Karpas-422 (cell line): ENCODE data around the gene PDGFRA. TPM values are rescaled to one million over a fixed set of nuclear protein-coding genes. Genes with fewer than 3 reads are reported as not detected.
"Not testable (repeated sequence)": the region's sequence is repeated elsewhere in the genome, so short reads cannot be mapped to it uniquely, and the experiment has no call there.

Experiments
- DNase-seq: peaks from one replicate; pipeline ENCODE4 v3.0.0-alpha.2; 2015
- H2AFZ ChIP-seq: fragments of 200-600 bp; sonication (generic); 2 replicates; pipeline ENCODE4 v1.6.1; 2014; ENCODE audit warnings: antibody characterized with exemption, low read length, mixed read lengths
- H3K27ac ChIP-seq: fragments of 200-600 bp; sonication (generic); 2 replicates; pipeline ENCODE4 v1.5.1; 2014; ENCODE audit warnings: mild to moderate bottlenecking, low read length, moderate library complexity
- H3K27me3 ChIP-seq: fragments of 200-600 bp; sonication (generic); 2 replicates; pipeline ENCODE4 v1.6.1; 2014; ENCODE audit warnings: low read length, mixed read lengths
- H3K36me3 ChIP-seq: fragments of 200-600 bp; sonication (generic); 2 replicates; pipeline ENCODE4 v1.6.1; 2014; ENCODE audit warnings: low read length, mixed read lengths; ENCODE audit not compliant: insufficient read depth
- H3K4me1 ChIP-seq: fragments of 200-600 bp; sonication (generic); 2 replicates; pipeline ENCODE4 v1.6.1; 2014; ENCODE audit warnings: mild to moderate bottlenecking, low read length, mixed read lengths
- H3K4me2 ChIP-seq: fragments of 200-600 bp; sonication (generic); 2 replicates; pipeline ENCODE4 v1.6.1; 2014; ENCODE audit warnings: low read length, low read depth, mild to moderate bottlenecking; ENCODE audit not compliant: poor library complexity, severe bottlenecking
- H3K4me3 ChIP-seq: fragments of 200-600 bp; sonication (generic); 2 replicates; pipeline ENCODE4 v1.5.1; 2014; ENCODE audit warnings: mild to moderate bottlenecking, antibody characterized with exemption, low read length, mixed read lengths
- H3K79me2 ChIP-seq: fragments of 200-600 bp; sonication (generic); 2 replicates; pipeline ENCODE4 v1.6.1; 2014; ENCODE audit warnings: mild to moderate bottlenecking, low read length, mixed read lengths
- H3K9ac ChIP-seq: fragments of 200-600 bp; sonication (generic); 2 replicates; pipeline ENCODE4 v1.6.0; 2014; ENCODE audit warnings: low read length
- H3K9me2 ChIP-seq: fragments of 200-600 bp; sonication (generic), shearing (Covaris generic); replicated peaks from 2 replicates; pipeline ENCODE4 v1.6.0; 2014; ENCODE audit warnings: mild to moderate bottlenecking, low read length, moderate library complexity; ENCODE audit not compliant: insufficient read depth
- H3K9me3 ChIP-seq: fragments of 300-700, 200-600 bp; sonication (generic); 2 replicates; pipeline ENCODE4 v1.6.1; 2014; ENCODE audit warnings: low read length, mixed read lengths
- H4K20me1 ChIP-seq: fragments of 200-600 bp; sonication (generic); 2 replicates; pipeline ENCODE4 v1.6.1; 2014; ENCODE audit warnings: mild to moderate bottlenecking, antibody characterized with exemption, low read length, low read depth; ENCODE audit not compliant: insufficient read depth
- total RNA-seq: library from RNA; depleted of rRNA; stranded (reverse); fragments of >200 nt; shearing (Covaris generic); gene quantifications from 2 replicates; pipeline ENCODE4 v1.2.3, GENCODE V29; 2014; ENCODE audit warnings: low replicate concordance

PDGFRA gene
- total RNA-seq, 1 experiment from 2014 or later = not detected

DNA sequence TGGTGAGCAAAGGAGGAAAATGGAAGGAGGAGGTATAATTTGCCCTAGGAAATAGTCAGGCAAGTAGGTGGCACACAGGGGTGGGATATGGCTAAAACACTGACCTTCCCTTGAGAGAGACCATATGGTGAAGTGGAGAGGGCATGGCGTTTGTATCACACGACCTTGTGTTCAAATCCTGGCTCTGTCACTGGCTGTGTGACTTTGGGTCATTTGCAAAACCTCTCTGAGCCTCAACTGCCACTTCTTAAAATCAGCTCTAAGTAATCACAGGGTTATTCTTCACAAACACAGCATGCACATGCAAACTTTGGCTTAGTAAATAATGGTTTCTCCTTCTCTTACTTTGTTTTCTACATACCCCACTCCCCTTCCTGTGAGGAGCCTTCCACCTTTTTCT lies 8.7 kb downstream of the PDGFRA start:
- Histone ChIP-seq H3K79me2 (no peaks in the 10 kb centered on the region), H3K27ac (no peak overlapping the region), H3K4me3 (no peak overlapping the region), H3K36me3 (no peaks in the 10 kb centered on the region), H3K4me1 (peaks cover 11% of the 10 kb centered on the region), H3K9me2 (no peaks in the 10 kb centered on the region), H3K4me2 (no peak overlapping the region), H2AFZ (no peak overlapping the region), H4K20me1 (no peaks in the 10 kb centered on the region), H3K9me3 (peaks cover 2% of the 10 kb centered on the region; the same call in 1 of the 2 replicates), H3K9ac (no peak overlapping the region), H3K27me3 (peaks cover 2% of the 10 kb centered on the region; the same call in 1 of the 2 replicates)
- DNase-seq = no peak

DNA sequence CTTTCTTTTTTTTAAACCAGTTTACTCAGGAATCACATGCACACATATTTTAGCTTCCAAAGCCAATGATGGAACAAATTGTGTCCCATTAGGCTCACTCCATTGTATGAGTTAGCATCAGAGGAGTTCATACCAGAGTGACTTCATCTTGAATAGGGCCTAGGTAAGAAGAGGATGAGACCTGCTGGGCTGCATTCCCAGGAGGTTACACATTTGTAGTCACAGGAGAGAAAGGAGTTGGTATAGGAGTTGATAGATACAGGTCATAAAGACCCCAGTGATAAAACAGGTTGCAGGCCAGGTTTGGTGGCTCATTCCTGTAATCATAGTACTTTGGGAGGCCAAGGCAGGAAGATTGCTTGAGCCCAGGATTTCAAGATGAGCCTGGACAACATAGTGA lies 9.3 kb downstream of the PDGFRA start:
- Histone ChIP-seq H2AFZ (no peak overlapping the region), H3K9me2 (no peaks in the 10 kb centered on the region), H3K27me3 (peaks cover 2% of the 10 kb centered on the region; the same call in 1 of the 2 replicates), H3K4me1 (peaks cover 8% of the 10 kb centered on the region), H3K4me3 (no peak overlapping the region), H3K79me2 (no peaks in the 10 kb centered on the region), H4K20me1 (no peaks in the 10 kb centered on the region), H3K9me3 (peaks cover 2% of the 10 kb centered on the region; the same call in 1 of the 2 replicates), H3K9ac (no peak overlapping the region), H3K4me2 (no peak overlapping the region), H3K27ac (no peak overlapping the region), H3K36me3 (no peaks in the 10 kb centered on the region)
- DNase-seq = no peak

DNA sequence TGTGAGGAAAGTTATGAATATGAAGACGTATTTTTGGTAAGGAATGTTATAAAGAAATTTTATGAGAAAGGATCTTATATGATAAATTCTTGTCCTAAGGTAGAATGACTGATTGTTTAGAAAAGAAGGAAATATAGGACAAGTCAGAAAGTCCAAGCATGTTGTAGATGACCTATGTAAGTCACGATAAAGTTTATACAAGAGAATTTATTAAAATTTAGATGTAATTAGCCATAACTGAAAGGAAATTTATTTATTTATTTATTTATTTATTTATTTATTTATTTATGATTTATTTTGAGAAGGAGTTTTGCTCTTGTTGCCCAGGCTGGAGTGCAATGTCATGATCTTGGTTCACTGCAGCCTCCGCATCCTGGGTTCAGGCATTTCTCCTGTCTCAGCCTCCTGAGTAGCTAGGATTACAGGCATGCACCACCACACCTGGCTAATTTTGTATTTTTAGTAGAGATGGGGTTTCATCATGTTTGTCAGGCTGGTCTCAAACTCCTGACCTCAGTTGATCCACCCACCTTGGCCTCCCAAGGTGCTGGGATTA lies 12.3 kb downstream of the PDGFRA start:
- not testable (repeated sequence) for H3K4me1 ChIP-seq, H4K20me1 ChIP-seq, H3K27me3 ChIP-seq, H3K4me2 ChIP-seq, H3K36me3 ChIP-seq, DNase-seq, H3K9ac ChIP-seq, H3K27ac ChIP-seq, H3K79me2 ChIP-seq, H2AFZ ChIP-seq, H3K9me2 ChIP-seq, H3K9me3 ChIP-seq, H3K4me3 ChIP-seq

DNA sequence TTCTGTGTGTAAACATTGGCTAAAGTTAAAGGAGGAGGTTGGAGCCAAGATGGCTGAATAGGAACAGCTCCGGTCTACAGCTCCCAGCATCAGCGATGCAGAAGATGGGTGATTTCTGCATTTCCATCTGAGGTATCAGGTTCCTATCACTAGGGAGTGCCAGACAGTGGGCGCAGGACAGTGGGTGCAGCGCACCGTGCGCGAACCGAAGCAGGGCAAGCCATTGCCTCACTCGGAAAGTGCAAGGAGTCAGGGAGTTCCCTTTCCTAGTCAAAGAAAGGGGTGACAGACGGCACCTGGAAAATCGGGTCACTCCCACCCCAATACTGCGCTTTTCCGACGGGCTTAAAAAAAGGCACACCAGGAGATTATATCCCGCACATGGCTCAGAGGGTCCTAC lies 14.4 kb downstream of the PDGFRA start:
- not testable (repeated sequence) for H3K27me3 ChIP-seq, H3K4me1 ChIP-seq, H3K4me2 ChIP-seq, DNase-seq, H2AFZ ChIP-seq, H3K27ac ChIP-seq, H3K9me3 ChIP-seq, H3K9me2 ChIP-seq, H3K79me2 ChIP-seq, H3K4me3 ChIP-seq, H4K20me1 ChIP-seq, H3K36me3 ChIP-seq, H3K9ac ChIP-seq

DNA sequence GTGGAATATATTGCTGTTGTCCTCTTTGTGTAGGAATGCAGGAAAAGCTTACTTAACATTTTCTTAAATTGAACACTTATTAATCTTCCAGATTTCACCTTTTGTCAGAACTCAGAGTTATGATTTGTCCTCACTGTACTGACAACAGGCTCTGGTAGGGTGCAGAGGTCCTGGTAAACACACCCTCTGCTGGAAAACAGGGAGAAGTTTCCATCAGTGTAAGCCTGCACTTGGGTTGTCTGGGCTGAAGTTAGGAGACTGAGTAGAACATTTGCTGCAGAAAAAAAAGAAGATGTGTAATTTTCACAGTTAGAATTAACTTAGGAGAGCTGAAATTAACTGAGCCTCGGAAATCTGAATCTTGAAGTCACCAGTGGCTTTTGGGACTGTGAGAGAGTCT lies 23.2 kb downstream of the PDGFRA start:
- not testable (repeated sequence) for H3K4me3 ChIP-seq, H3K36me3 ChIP-seq, H3K4me2 ChIP-seq, H2AFZ ChIP-seq, H3K27ac ChIP-seq, H3K79me2 ChIP-seq, H3K9me2 ChIP-seq, H3K27me3 ChIP-seq, H3K9ac ChIP-seq, DNase-seq, H3K9me3 ChIP-seq, H4K20me1 ChIP-seq, H3K4me1 ChIP-seq

DNA sequence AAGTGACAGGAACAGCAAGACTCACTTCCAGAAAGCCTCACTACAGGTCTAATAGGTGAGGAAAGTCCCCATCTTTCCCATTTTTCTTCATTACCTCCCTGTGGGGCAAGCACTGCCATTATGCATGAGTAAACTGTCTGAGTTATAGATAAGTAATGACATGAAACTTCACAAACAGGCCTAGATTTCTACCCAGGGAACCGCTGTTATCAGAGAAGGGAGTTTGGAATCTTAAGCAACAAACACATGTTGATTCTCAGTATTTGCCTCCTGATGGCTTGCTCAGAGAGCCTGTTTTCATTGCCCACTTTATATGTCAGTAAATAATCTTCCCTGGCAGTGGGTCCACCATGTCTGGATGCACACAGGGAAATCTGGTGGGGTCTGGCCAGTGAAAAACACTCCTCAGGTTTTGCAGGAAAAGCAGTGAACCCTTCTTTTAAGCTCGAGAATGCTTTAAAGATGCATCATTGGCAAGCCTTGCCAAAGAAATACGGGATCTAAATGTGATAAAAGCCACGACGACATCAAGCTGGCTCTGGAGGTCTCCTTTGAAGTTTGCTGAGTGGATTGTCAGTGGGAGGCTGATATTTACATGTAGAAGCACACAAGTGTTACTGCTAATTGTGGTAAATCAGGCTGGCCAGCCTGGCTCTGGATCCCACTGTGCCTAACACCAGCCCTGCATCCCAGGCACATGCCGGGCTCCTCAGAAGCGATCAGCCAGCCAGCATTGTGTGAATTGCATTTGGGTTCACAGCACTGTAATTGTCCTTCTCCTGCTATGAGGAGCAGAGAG lies 25.2 kb downstream of the PDGFRA start:
- H3K9ac ChIP-seq = no peak overlapping the region
- no peaks in the 10 kb centered on the region for H3K36me3 ChIP-seq
- no peak for DNase-seq
- no peak overlapping the region for H3K4me3 ChIP-seq
- H3K4me2 ChIP-seq = no peak overlapping the region
- H3K27me3 ChIP-seq = no peaks in the 10 kb centered on the region
- H4K20me1 ChIP-seq = no peaks in the 10 kb centered on the region
- H3K9me2 ChIP-seq = no peaks in the 10 kb centered on the region
- no peak overlapping the region for H2AFZ ChIP-seq
- no peaks in the 10 kb centered on the region for H3K9me3 ChIP-seq
- no peaks in the 10 kb centered on the region for H3K79me2 ChIP-seq
- H3K27ac ChIP-seq = no peak overlapping the region
- no peaks in the 10 kb centered on the region for H3K4me1 ChIP-seq

DNA sequence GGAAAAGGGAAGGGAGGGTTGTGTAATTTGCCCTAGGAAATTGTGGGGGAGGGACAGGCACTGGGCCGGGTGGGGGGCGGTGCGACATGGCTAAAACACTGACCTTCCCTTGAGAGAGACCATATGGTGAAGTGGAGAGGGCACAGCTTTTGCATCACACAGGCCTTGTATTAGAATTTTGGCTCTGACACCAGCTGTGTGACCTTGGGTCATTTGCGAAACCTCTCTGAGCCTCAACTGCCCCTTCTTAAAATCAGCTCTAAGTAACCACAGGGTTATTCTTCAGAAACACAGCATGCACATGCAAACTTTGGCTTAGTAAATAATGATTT lies 25.8 kb downstream of the PDGFRA start:
- H3K36me3 ChIP-seq = no peaks in the 10 kb centered on the region
- H3K4me1 ChIP-seq = no peaks in the 10 kb centered on the region
- no peak overlapping the region for H3K27ac ChIP-seq
- no peak overlapping the region for H2AFZ ChIP-seq
- no peaks in the 10 kb centered on the region for H3K9me3 ChIP-seq
- no peak for DNase-seq
- no peaks in the 10 kb centered on the region for H4K20me1 ChIP-seq
- H3K4me2 ChIP-seq = no peak overlapping the region
- no peaks in the 10 kb centered on the region for H3K27me3 ChIP-seq
- H3K4me3 ChIP-seq = no peak overlapping the region
- H3K9ac ChIP-seq = no peak overlapping the region
- no peaks in the 10 kb centered on the region for H3K79me2 ChIP-seq
- no peaks in the 10 kb centered on the region for H3K9me2 ChIP-seq

DNA sequence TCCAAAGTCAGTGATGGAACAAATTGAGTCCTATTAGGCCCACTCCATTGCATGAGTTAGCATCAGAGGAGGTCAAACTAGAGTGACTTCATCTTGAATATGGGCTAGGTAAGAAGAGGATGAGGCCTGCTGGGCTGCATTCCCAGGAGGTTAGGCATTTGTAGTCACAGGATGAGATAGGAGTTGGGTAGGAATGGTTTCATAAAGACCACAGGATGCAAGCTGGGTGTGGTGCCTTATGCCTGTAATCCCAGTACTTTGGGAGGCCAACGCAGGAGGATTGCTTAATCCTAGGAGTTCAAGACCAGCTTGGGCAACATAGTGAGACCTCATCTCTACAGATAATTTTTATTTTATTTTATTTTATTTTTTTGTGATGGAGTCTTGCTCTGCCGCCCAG lies 26.8 kb downstream of the PDGFRA start:
- no peaks in the 10 kb centered on the region for H3K9me2 ChIP-seq
- no peak overlapping the region for H3K4me3 ChIP-seq
- H3K27ac ChIP-seq = no peak overlapping the region
- H3K27me3 ChIP-seq = no peaks in the 10 kb centered on the region
- H3K9me3 ChIP-seq = no peaks in the 10 kb centered on the region
- H4K20me1 ChIP-seq = no peaks in the 10 kb centered on the region
- no peaks in the 10 kb centered on the region for H3K36me3 ChIP-seq
- no peaks in the 10 kb centered on the region for H3K4me1 ChIP-seq
- no peaks in the 10 kb centered on the region for H3K79me2 ChIP-seq
- H3K9ac ChIP-seq = no peak overlapping the region
- no peak for DNase-seq
- H2AFZ ChIP-seq = no peak overlapping the region
- no peak overlapping the region for H3K4me2 ChIP-seq
